K562 (cell line): ENCODE measurements around the gene NKAIN1. TPM values are rescaled to one million over a fixed set of nuclear protein-coding genes. Genes with fewer than 3 reads are reported as not detected.

Experiments
- ATAC-seq: fragments of 200-7000 bp; cut with Tn5 transposase; 3 replicates; pipeline ENCODE4 v1.9.1; 2020; ENCODE audit warnings: moderate library complexity
- Bru-seq: library from RNA; stranded (reverse); fragments of 400-500 nt; gene quantifications from one replicate; lab custom pipeline; 2021; lab: Mats Ljungman, UMichigan
- BruChase-seq, 2 experiments: library from RNA; stranded (reverse); fragments of 400-500 nt; gene quantifications; one replicate each; lab custom pipeline; 2021; lab: Mats Ljungman, UMichigan
- BruUV-seq: library from RNA; stranded (reverse); fragments of 400-500 nt; replicated peaks from 2 replicates; lab custom pipeline; 2021; lab: Mats Ljungman, UMichigan
- CTCF ChIA-PET: fragments of 300-600 bp; formaldehyde crosslinking; extraction: SDS; loops from one replicate; lab custom pipeline; 2021; ENCODE audit warnings: low intra/inter-chr PET ratio; lab: Yijun Ruan, JAX
- POLR2A ChIA-PET: fragments of 300-600, 350-650 bp; sonication (Branson Sonifier 250); formaldehyde crosslinking; extraction: SDS; loops from one replicate; lab custom pipeline; 2021; ENCODE audit warnings: antibody characterized with exemption, inconsistent platforms; lab: Yijun Ruan, JAX
- DNase-seq, 4 experiments: peaks; one replicate each; pipeline versions ENCODE4 v3.0.0 to v3.0.0-alpha.2; 2011 to 2018; ENCODE audit warnings: low spot score in 3 of 4, mixed read lengths in 3 of 4; ENCODE audit errors: extremely low read depth in 1 of 4
- FAIRE-seq: peaks from 2 replicates; lab custom pipeline; 2011; peaks lifted over from hg19 to GRCh38; lab: Jason Lieb, UNC
- H2AFZ ChIP-seq: 2 replicates; pipeline ENCODE4 v1.6.0; 2011; ENCODE audit warnings: low read depth, low read length, control low read depth, inconsistent platforms
- H3K27ac ChIP-seq: fragments of 200-600 bp; 3 replicates; pipeline ENCODE4 v1.8.0; 2011; ENCODE audit warnings: low read depth, mild to moderate bottlenecking, control low read depth, inconsistent platforms, low read length, moderate library complexity, mixed read lengths; ENCODE audit errors: extremely low read depth
- H3K27me3 ChIP-seq, 2 experiments: fragments of 300-600 bp in 1 of 2; 2 replicates in 1 of 2; 3 replicates in 1 of 2; pipeline versions ENCODE4 v1.6.0 to v1.8.0; 2011; ENCODE audit warnings: inconsistent platforms in 2 of 2, low read length in 2 of 2, mild to moderate bottlenecking in 1 of 2, mixed read lengths in 1 of 2, moderate library complexity in 1 of 2; ENCODE audit not compliant: control insufficient read depth in 2 of 2, insufficient read depth in 2 of 2
- H3K36me3 ChIP-seq: fragments of 300-600 bp; 3 replicates; pipeline ENCODE4 v1.8.0; 2011; ENCODE audit warnings: mild to moderate bottlenecking, low read length, inconsistent platforms; ENCODE audit not compliant: control insufficient read depth, insufficient read depth
- H3K4me1 ChIP-seq, 2 experiments: fragments of 200-600 bp in 1 of 2; replicated peaks in 1 of 2; 2 replicates in 1 of 2; 3 replicates in 1 of 2; pipeline versions ENCODE4 v1.5.1 to v1.8.0; 2011; ENCODE audit warnings: inconsistent platforms in 2 of 2, low read length in 2 of 2, mild to moderate bottlenecking in 1 of 2, mixed read lengths in 1 of 2, moderate library complexity in 1 of 2; ENCODE audit not compliant: control insufficient read depth in 2 of 2, insufficient read depth in 2 of 2
- H3K4me2 ChIP-seq: 2 replicates; pipeline ENCODE4 v1.6.1; 2011; ENCODE audit warnings: low read length, control low read depth, inconsistent platforms, mixed read lengths; ENCODE audit not compliant: insufficient read depth
- H3K4me3 ChIP-seq: fragments of 200-600 bp; sonication (generic), shearing (Covaris generic); 2 replicates; pipeline ENCODE4 v1.5.1; 2016; ENCODE audit warnings: control low read depth, inconsistent platforms
- H3K79me2 ChIP-seq: fragments of 200-600 bp; 3 replicates; pipeline ENCODE4 v1.8.0; 2011; ENCODE audit warnings: low read length, inconsistent platforms; ENCODE audit not compliant: control insufficient read depth, insufficient read depth
- H3K9ac ChIP-seq, 2 experiments: 2 replicates each; pipeline versions ENCODE4 v1.6.0 to v1.6.1; 2011; ENCODE audit warnings: low read depth in 2 of 2, low read length in 2 of 2, control low read depth in 1 of 2, inconsistent platforms in 1 of 2, mild to moderate bottlenecking in 1 of 2, mixed read lengths in 1 of 2; ENCODE audit not compliant: insufficient read depth in 1 of 2
- H3K9me1 ChIP-seq: one replicate; pipeline ENCODE4 v1.6.0; 2011; ENCODE audit warnings: inconsistent platforms, mild to moderate bottlenecking, low read length, moderate library complexity; ENCODE audit not compliant: control insufficient read depth, insufficient read depth
- H3K9me3 ChIP-seq: replicated peaks from 2 replicates; pipeline ENCODE4 v1.5.1; 2011; ENCODE audit warnings: low read depth, low read length, inconsistent platforms; ENCODE audit not compliant: control insufficient read depth, insufficient read depth
- H4K20me1 ChIP-seq: replicated peaks from 2 replicates; pipeline ENCODE4 v1.6.1; 2011; ENCODE audit warnings: low read length, inconsistent platforms, mixed read lengths; ENCODE audit not compliant: control insufficient read depth, insufficient read depth
- MCM5 ChIP-seq: fragments of 450-650 bp; IDR thresholded peaks from 2 replicates; pipeline ENCODE4 v1.6.1; 2016; ENCODE audit warnings: low read depth
- RBM25 ChIP-seq: fragments of 200-400 bp; formaldehyde crosslinking; IDR thresholded peaks from 2 replicates; pipeline ENCODE4 v1.6.1; 2018; ENCODE audit warnings: low read length, low read depth, moderate library complexity; ENCODE audit not compliant: severe bottlenecking
- ZFP36 ChIP-seq: fragments of 150-350 bp; IDR thresholded peaks from 2 replicates; pipeline ENCODE4 v1.6.1; 2018; ENCODE audit warnings: low read length, low read depth; ENCODE audit not compliant: partially characterized antibody
- WGBS: fragments of 100-300 bp; shearing (Covaris generic); methylation state at CpG from one replicate; pipeline ENCODE4 v1.1.6; 2016; ENCODE audit warnings: low coverage, mixed read lengths; ENCODE audit not compliant: insufficient coverage; ENCODE audit errors: missing lambda C conversion rate; 5-methylcytosine and 5-hydroxymethylcytosine counted together
- in situ Hi-C: fragments of 300-500 bp; cut with MboI; formaldehyde crosslinking; loops from 4 replicates; pipeline ENCODE4 v1.15.0; 2018; ENCODE audit warnings: inconsistent platforms, mixed read lengths
- intact Hi-C: fragments of 100-400 bp; cut with micrococcal nuclease; formaldehyde crosslinking; loops from 2 replicates; pipeline ENCODE4 v1.14.2; 2022
- long read RNA-seq, 3 experiments: library from polyadenylated mRNA in 2 of 3; library from RNA in 1 of 3; unstranded in 2 of 3; stranded (forward) in 1 of 3; transcript quantifications; one replicate each; pipeline ENCODE4 v2.0.0, GENCODE V29; 2019 to 2022
- polyA minus RNA-seq, 3 experiments: library from RNA; depleted of rRNA, polyadenylated mRNA; stranded (reverse); fragments of >200 nt; gene quantifications; 2 replicates each; pipeline ENCODE4 v1.2.3, GENCODE V29; 2011
- polyA plus RNA-seq, 8 experiments: library from polyadenylated mRNA; depleted of rRNA in 4 of 8; stranded (reverse) in 5 of 8; unstranded in 3 of 8; fragments of >200 nt; fragmentation: Nextera tagmentation in 2 of 8; fragmentation: Illumina TruSeq in 1 of 8; extraction: Ambion mirVana in 2 of 8; extraction: Trizol in 1 of 8; gene quantifications; 2 replicates each; pipeline versions ENCODE4 v1.2.1 to v1.2.3, GENCODE V29; 2011 to 2014; ENCODE audit warnings: inconsistent platforms in 1 of 8, missing spikeins in 1 of 8
- total RNA-seq, 7 experiments: library from RNA; depleted of rRNA in 6 of 7; stranded (reverse); fragments of >200 nt in 6 of 7; fragmentation: Illumina TruSeq in 2 of 7; extraction: Trizol in 2 of 7; gene quantifications; 2 replicates each; pipeline versions ENCODE4 v1.2.1 to v1.2.3, GENCODE V29; 2011 to 2021; ENCODE audit warnings: low replicate concordance in 1 of 7

NKAIN1 gene
- 0.12 TPM in 1 of 2 replicates, not detected in the other for total RNA-seq (2011; cell fraction: chromatin; rRNA removed; ENCODE audit: low replicate concordance)
- 0.17 TPM in 1 of 2 replicates, not detected in the other for total RNA-seq (2011; cell fraction: nucleolus; rRNA removed)
- not detected in 2 replicates for total RNA-seq (2011; cell fraction: nucleoplasm; rRNA removed)
- total RNA-seq (2014; rRNA removed) (0.05 TPM in 1 of 2 replicates, not detected in the other), total RNA-seq (2014; rRNA removed; fragmentation: Illumina TruSeq; extraction: Trizol) (not detected in 2 replicates), total RNA-seq (2015; rRNA removed; fragmentation: Illumina TruSeq; extraction: Trizol) (0.08 TPM in 1 of 2 replicates, not detected in the other), total RNA-seq (2021) (0.22 TPM in 1 of 2 replicates, not detected in the other), polyA plus RNA-seq (2011; rRNA removed) (0.04 TPM in 2 replicates), polyA plus RNA-seq (2014; fragmentation: Illumina TruSeq; extraction: Trizol) (0.07 and 0.13 TPM in 2 replicates), polyA plus RNA-seq (2014; fragmentation: Nextera tagmentation; extraction: Ambion mirVana) (under 1 TPM in 1 of 2 experiments, not detected in 1; 0.03 TPM), polyA plus RNA-seq (2014; rRNA removed) (0.04 TPM in 1 of 2 replicates, not detected in the other), polyA minus RNA-seq (2011; rRNA and poly(A)+ RNA removed) (not detected in 2 replicates), Bru-seq, nascent RNA (percentile 6 among the genes with signal in this experiment), BruChase-seq, experiment 1, labeled RNA remaining after a 2-hour chase (percentile 9 among the genes with signal in this experiment), BruChase-seq, experiment 2, labeled RNA remaining after a 6-hour chase (percentile 8 among the genes with signal in this experiment)
- 0.04 and 0.06 TPM in 2 replicates for polyA plus RNA-seq (2011; cell fraction: cytosol; rRNA removed)
- polyA plus RNA-seq (2011; cell fraction: nucleus; rRNA removed), result not detected in 2 replicates
- 0.06 and 0.08 TPM in 2 replicates for polyA plus RNA-seq (2012)
- polyA minus RNA-seq (2011; cell fraction: cytosol; rRNA and poly(A)+ RNA removed), result not detected in 2 replicates
- polyA minus RNA-seq (2011; cell fraction: nucleus; rRNA and poly(A)+ RNA removed), result 0.13 TPM in 1 of 2 replicates, not detected in the other
- long read RNA-seq, experiment 1, result 0 reads
- long read RNA-seq, experiment 2, result 0 reads
- long read RNA-seq, experiment 3, result 0 reads

DNA sequence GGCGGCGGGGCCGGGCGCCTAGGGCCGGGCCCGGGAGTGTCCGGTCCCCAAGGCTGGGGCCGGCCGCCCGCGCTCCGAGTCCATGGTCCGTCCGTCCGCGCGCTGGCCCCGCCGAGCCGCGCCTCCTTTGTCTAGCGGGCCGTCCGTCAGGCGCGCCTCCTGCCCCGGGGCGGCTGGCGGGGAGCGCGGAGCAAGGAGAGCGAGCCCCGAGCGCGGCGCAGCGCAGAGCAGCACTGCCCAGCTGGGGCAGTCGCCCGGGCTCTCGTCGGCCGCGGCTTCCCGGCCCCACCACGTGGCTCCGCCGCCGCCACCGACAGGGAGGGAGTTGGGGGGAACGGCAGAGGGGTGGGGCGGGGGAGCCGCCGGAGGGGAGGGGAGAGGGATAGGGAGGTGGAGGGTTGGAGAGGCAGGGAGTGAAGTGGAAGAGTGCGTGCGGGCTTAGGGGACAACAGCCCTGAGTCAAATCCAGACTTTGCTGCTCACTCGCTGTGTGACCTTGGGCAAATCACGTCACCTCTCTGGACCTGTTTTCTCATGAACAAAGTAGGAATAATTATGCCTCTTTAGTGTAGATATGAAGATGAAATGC lies at the start of gene NKAIN1:
Gene NKAIN1 (minus strand): TSS at position 235 of the 589 bp plus-strand sequence. CDS start 340 bp downstream, outside the sequence.
- Histone ChIP-seq H3K9me1 (no peaks in the 10 kb centered on the region), H3K4me3 (no peak within 1 kb of the TSS; the same call in 1 of the 2 replicates), H3K9ac (no peak within 1 kb of the TSS), H3K27me3 (peaks cover 69 to 76% of the 10 kb centered on the region in 2 experiments), H3K79me2 (no peaks in the 10 kb centered on the region), H3K4me2 (no peak within 1 kb of the TSS), H2AFZ (no peak within 1 kb of the TSS), H3K9me3 (no peaks in the 10 kb centered on the region; the same call in 1 of the 2 replicates), H4K20me1 (peaks cover 14% of the 10 kb centered on the region), H3K27ac (no peak within 1 kb of the TSS), H3K4me1 (peaks cover 0 to 10% of the 10 kb centered on the region in 2 experiments; a peak in 2 of 5 replicates), H3K36me3 (no peaks in the 10 kb centered on the region)
- BruUV-seq, result no TSS peak
- intact Hi-C loops, result no loop called here
- in situ Hi-C loops, result no loop called here
- ATAC-seq, result peak; percentile 53
- DNase-seq, result peak in 3 of 4 experiments; percentile 18 to 44 (median 43)
- CTCF ChIA-PET, result no interaction called here
- peak; percentile 26 for FAIRE-seq
- POLR2A ChIA-PET, result no interaction called here
- TF ChIP-seq ZFP36, result peak; percentile 71
- TF ChIP-seq RBM25, result peak; percentile 55
- no peak for TF ChIP-seq MCM5
- WGBS, result 3% methylated on average over 47 of the region's 57 CpGs
